HepG2 (cell line): ENCODE measurements around the gene GNAS-AS1. TPM values are rescaled to one million over a fixed set of nuclear protein-coding genes. Genes with fewer than 3 reads are reported as not detected.

Experiments
- ATAC-seq: fragments of 200-7000 bp; cut with Tn5 transposase; 3 replicates; pipeline ENCODE4 v1.9.1; 2020; ENCODE audit warnings: mild to moderate bottlenecking, moderate library complexity
- BruUV-seq: library from RNA; stranded (reverse); fragments of 400-500 nt; replicated peaks from 2 replicates; lab custom pipeline; 2021; lab: Mats Ljungman, UMichigan
- CTCF ChIA-PET: fragments of 300-600 bp; formaldehyde crosslinking; extraction: SDS; loops from one replicate; lab custom pipeline; 2021; ENCODE audit warnings: low total read pairs, inconsistent platforms, low intra/inter-chr PET ratio; lab: Yijun Ruan, JAX
- POLR2A ChIA-PET: fragments of 350-600 bp; sonication (Branson Sonifier 250); formaldehyde crosslinking; loops from one replicate; lab custom pipeline; 2020; ENCODE audit warnings: antibody characterized with exemption, inconsistent platforms; lab: Yijun Ruan, JAX
- DNase-seq: peaks from one replicate; pipeline ENCODE4 v3.0.0-alpha.2; 2015; ENCODE audit warnings: low spot score
- FAIRE-seq: peaks from 3 replicates; lab custom pipeline; 2011; peaks lifted over from hg19 to GRCh38; lab: Jason Lieb, UNC
- H2AFZ ChIP-seq: one replicate; pipeline ENCODE4 v1.6.1; 2011; ENCODE audit warnings: low read length, inconsistent platforms
- H3K27ac ChIP-seq: fragments of 300-600 bp; 3 replicates; pipeline ENCODE4 v1.8.0; 2011; ENCODE audit warnings: mixed run types, mild to moderate bottlenecking, mixed read lengths, low read length, inconsistent platforms; ENCODE audit not compliant: insufficient read depth; ENCODE audit errors: extremely low read length
- H3K27me3 ChIP-seq, 2 experiments: fragments of 200-600 bp in 1 of 2; 2 replicates in 1 of 2; 3 replicates in 1 of 2; pipeline versions ENCODE4 v1.6.0 to v1.8.0; 2011; ENCODE audit warnings: low read length in 2 of 2, mild to moderate bottlenecking in 2 of 2, moderate library complexity in 2 of 2, inconsistent platforms in 1 of 2; ENCODE audit not compliant: insufficient read depth in 2 of 2, control insufficient read depth in 1 of 2
- H3K36me3 ChIP-seq, 2 experiments: fragments of 200-600 bp in 1 of 2; replicated peaks in 1 of 2; 2 replicates in 1 of 2; 3 replicates in 1 of 2; pipeline versions ENCODE4 v1.5.1 to v1.8.0; 2011; ENCODE audit warnings: low read length in 2 of 2, inconsistent platforms in 1 of 2; ENCODE audit not compliant: insufficient read depth in 2 of 2, control insufficient read depth in 1 of 2
- H3K4me1 ChIP-seq: 2 replicates; pipeline ENCODE4 v1.5.1; 2012; ENCODE audit warnings: low read length, inconsistent platforms; ENCODE audit not compliant: insufficient read depth
- H3K4me2 ChIP-seq: 2 replicates; pipeline ENCODE4 v1.6.0; 2011; ENCODE audit warnings: low read depth, low read length, inconsistent platforms
- H3K4me3 ChIP-seq, 3 experiments: fragments of 200-600 bp in 1 of 3; sonication (generic), shearing (Covaris generic) in 1 of 3; replicated peaks in 1 of 3; 2 replicates each; pipeline ENCODE4 v1.5.1; 2011 to 2016; ENCODE audit warnings: low read length in 3 of 3, inconsistent platforms in 2 of 3, low read depth in 2 of 3, mild to moderate bottlenecking in 2 of 3, control low read depth in 1 of 3, mixed read lengths in 1 of 3; ENCODE audit not compliant: insufficient read depth in 1 of 3
- H3K79me2 ChIP-seq: one replicate; pipeline ENCODE4 v1.6.1; 2011; ENCODE audit warnings: low read length, inconsistent platforms; ENCODE audit not compliant: insufficient read depth
- H3K9ac ChIP-seq: 2 replicates; pipeline ENCODE4 v1.6.0; 2011; ENCODE audit warnings: mild to moderate bottlenecking, low read depth, low read length, inconsistent platforms; ENCODE audit not compliant: insufficient read depth
- H3K9me3 ChIP-seq: 2 replicates; pipeline ENCODE4 v1.5.1; 2012; ENCODE audit warnings: mild to moderate bottlenecking, low read length
- H4K20me1 ChIP-seq: 2 replicates; pipeline ENCODE4 v1.6.0; 2011; ENCODE audit warnings: inconsistent platforms, mild to moderate bottlenecking, low read length, moderate library complexity; ENCODE audit not compliant: insufficient read depth
- FOXA1 ChIP-seq, 2 experiments: fragments of 450-650 bp in 1 of 2; sonication (generic) in 1 of 2; formaldehyde crosslinking in 1 of 2; IDR thresholded peaks; 2 replicates each; pipeline versions ENCODE4 v1.4.0 to v1.6.1; 2016 to 2020; ENCODE audit warnings: missing genetic modification reagents in 1 of 2
- GLI4 ChIP-seq: sonication (generic); formaldehyde crosslinking; IDR thresholded peaks from 2 replicates; pipeline ENCODE4 v1.5.1; 2020; ENCODE audit warnings: missing genetic modification reagents, mild to moderate bottlenecking, moderate library complexity, borderline replicate concordance
- KDM6A ChIP-seq: IDR thresholded peaks from 2 replicates; pipeline ENCODE4 v1.6.1; 2016; ENCODE audit warnings: low read depth
- PAWR ChIP-seq: sonication (generic); formaldehyde crosslinking; IDR thresholded peaks from 2 replicates; pipeline ENCODE4 v1.4.0; 2020; ENCODE audit warnings: missing genetic modification reagents, mild to moderate bottlenecking, borderline replicate concordance
- ZBTB3 ChIP-seq: sonication (generic); formaldehyde crosslinking; IDR thresholded peaks from 2 replicates; pipeline ENCODE4 v1.4.0; 2020; ENCODE audit warnings: low read depth, mild to moderate bottlenecking, moderate library complexity, missing genetic modification reagents, borderline replicate concordance
- ZBTB7B ChIP-seq: sonication (generic); formaldehyde crosslinking; IDR thresholded peaks from 2 replicates; pipeline ENCODE4 v1.4.0; 2020; ENCODE audit warnings: missing genetic modification reagents
- ZNF550 ChIP-seq: sonication (generic); formaldehyde crosslinking; IDR thresholded peaks from 2 replicates; pipeline ENCODE4 v1.4.0; 2020; ENCODE audit warnings: mild to moderate bottlenecking, missing genetic modification reagents, borderline replicate concordance
- ZNF639 ChIP-seq: conservative IDR thresholded peaks from 2 replicates; pipeline ENCODE4 v1.6.1; 2018; ENCODE audit warnings: missing genetic modification reagents
- ZNF782 ChIP-seq: sonication (generic); formaldehyde crosslinking; IDR thresholded peaks from 2 replicates; pipeline ENCODE4 v1.4.0; 2020; ENCODE audit warnings: missing genetic modification reagents, mild to moderate bottlenecking, borderline replicate concordance
- WGBS: methylation state at CpG from one replicate; pipeline ENCODE4 v1.1.6; 2017; ENCODE audit warnings: low lambda C conversion rate; 5-methylcytosine and 5-hydroxymethylcytosine counted together
- in situ Hi-C: cut with HindIII; loops from 2 replicates; pipeline ENCODE4 v1.10.0; 2017; ENCODE audit warnings: low pct_unique_long_range_greater_than_20kb; ENCODE audit not compliant: extremely low pct_ligation_motif_present
- intact Hi-C: fragments of 100-400 bp; cut with micrococcal nuclease; formaldehyde crosslinking; loops from one replicate; pipeline ENCODE4 v1.10.0; 2022; ENCODE audit not compliant: unreplicated experiment
- polyA plus RNA-seq, 8 experiments: library from polyadenylated mRNA; depleted of rRNA in 3 of 8; stranded (reverse) in 7 of 8; unstranded in 1 of 8; fragments of >200 nt; fragmentation: Illumina TruSeq in 4 of 8; extraction: Trizol in 4 of 8; gene quantifications; 2 replicates each; pipeline versions ENCODE4 v1.2.1 to v1.2.3, GENCODE V29; 2011 to 2016; ENCODE audit warnings: low read depth in 4 of 8, missing spikeins in 1 of 8, mixed read lengths in 1 of 8; ENCODE audit not compliant: insufficient read depth in 1 of 8
- total RNA-seq, 5 experiments: library from RNA; depleted of rRNA; stranded (reverse); fragments of >200 nt; fragmentation: Illumina TruSeq; extraction: Trizol; gene quantifications; 2 replicates each; pipeline ENCODE4 v1.2.3, GENCODE V29; 2016; ENCODE audit warnings: low read depth in 1 of 5
- TF ChIP-seq, protein P1 (sequence below): sonication (generic); formaldehyde crosslinking; IDR thresholded peaks from 2 replicates; pipeline ENCODE4 v1.9.0; 2021; ENCODE audit warnings: missing genetic modification reagents, mild to moderate bottlenecking, borderline replicate concordance

GNAS-AS1 gene
- total and polyA plus RNA-seq, 2 of the 13 experiments (the other 11 are each of a cell fraction or from before 2014, with no cell fraction given): not detected

DNA sequence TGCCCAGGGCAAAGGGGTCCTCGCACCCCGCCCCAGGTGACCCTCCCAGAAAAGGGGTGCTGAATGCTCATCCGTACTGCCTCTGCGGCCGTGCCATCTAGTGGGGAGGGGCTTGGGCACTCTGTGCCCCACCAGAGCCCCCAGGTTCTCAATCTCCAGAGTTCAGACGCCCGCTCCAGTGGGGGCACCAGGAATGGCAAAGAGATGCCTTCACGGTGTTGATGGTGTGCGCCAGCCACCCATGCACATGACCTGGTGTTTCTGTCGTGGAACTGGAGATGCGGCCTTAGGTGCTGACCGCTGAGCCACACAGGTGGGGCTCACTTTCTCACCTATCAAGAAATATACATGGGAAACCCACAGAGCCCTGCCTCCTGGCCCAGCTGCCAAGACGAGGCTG, 30.8 kb downstream of the GNAS-AS1 start (continued):
- no peak for TF ChIP-seq PAWR (CRISPR knock-in tag)
- no peak for TF ChIP-seq KDM6A (CRISPR knock-in tag)
- TF ChIP-seq ZBTB7B: no peak
- no peak for TF ChIP-seq ZNF782 (CRISPR knock-in tag)
- TF ChIP-seq, all 625 proteins: peak for 0

DNA sequence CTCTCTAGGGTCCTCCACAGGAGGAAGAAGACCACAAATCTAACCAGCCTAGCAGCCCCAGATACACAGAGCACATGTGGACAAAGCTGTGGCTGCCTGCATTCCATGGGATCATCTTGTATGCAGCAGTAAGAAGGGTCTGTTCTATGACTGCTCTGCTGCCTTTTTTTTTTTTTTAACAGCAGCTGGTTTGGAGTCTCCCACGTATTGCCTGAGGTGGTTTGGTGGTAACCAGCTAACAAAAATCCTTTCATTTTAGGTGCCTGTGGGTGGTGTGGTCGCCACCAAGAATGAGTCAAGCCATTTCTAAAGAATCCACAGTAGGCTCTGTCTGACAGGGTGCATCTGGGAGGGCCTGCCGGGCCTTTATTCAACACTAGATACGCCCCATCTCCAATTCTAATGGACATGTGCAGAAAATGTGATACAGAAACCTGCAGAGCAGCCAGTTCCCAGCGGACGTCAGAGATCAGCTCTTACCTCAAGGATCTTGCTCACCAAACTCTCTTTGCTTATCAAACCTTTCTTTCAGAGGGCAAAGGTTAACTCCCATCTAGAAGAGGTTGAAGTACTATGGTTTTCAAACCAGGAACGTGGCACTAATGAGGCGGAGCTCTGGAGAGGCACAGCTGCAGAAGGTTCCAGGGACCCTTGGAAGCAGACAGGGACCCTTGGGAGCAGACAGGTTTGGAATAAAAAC, 32.0 kb downstream of the GNAS-AS1 start:
- Histone ChIP-seq H3K27me3 (peaks cover 20 to 75% of the 10 kb centered on the region in 2 experiments), H3K4me2 (no peak overlapping the region), H3K36me3 (no peaks in the 10 kb centered on the region), H3K79me2 (no peaks in the 10 kb centered on the region), H3K9ac (no peak overlapping the region), H4K20me1 (no peaks in the 10 kb centered on the region), H3K27ac (no peak overlapping the region), H3K4me1 (no peaks in the 10 kb centered on the region), H3K4me3 (no peak overlapping the region), H2AFZ (no peak overlapping the region), H3K9me3 (no peaks in the 10 kb centered on the region)
- WGBS: 21% methylated on average over 8 of the region's 8 CpGs
- in situ Hi-C loops (no loop called here), intact Hi-C loops (no loop called here)
- no TSS peak for BruUV-seq
- CTCF ChIA-PET: no interaction called here
- TF ChIP-seq GLI4 (no peak), ZBTB3 (no peak), FOXA1 (IDR thresholded peaks at IDR 0.05) (no peak), FOXA1 (CRISPR knock-in tag; IDR thresholded peaks at IDR 0.05) (no peak), ZNF639 (CRISPR knock-in tag) (no peak), ZNF550 (no peak)
- TF ChIP-seq, protein P1, sequence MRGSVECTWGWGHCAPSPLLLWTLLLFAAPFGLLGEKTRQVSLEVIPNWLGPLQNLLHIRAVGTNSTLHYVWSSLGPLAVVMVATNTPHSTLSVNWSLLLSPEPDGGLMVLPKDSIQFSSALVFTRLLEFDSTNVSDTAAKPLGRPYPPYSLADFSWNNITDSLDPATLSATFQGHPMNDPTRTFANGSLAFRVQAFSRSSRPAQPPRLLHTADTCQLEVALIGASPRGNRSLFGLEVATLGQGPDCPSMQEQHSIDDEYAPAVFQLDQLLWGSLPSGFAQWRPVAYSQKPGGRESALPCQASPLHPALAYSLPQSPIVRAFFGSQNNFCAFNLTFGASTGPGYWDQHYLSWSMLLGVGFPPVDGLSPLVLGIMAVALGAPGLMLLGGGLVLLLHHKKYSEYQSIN (CRISPR knock-in tag): no peak
- ATAC-seq: no peak
- DNase-seq: no peak
- POLR2A ChIA-PET: no interaction called here
- FAIRE-seq: no peak
